ACHN (cell line): Measurements from ENCODE around the gene UCN.
"Not testable (repeated sequence)": the region's sequence is repeated elsewhere in the genome, so short reads cannot be mapped to it uniquely, and the experiment has no call there.

Source experiments
- DNase-seq: peaks from one replicate; pipeline ENCODE4 v3.0.0-alpha.2; 2015
- in situ Hi-C: cut with HindIII; loops from 2 replicates; pipeline ENCODE4 v1.10.0; 2017; ENCODE audit warnings: low sequenced_read_pairs, low pct_ligation_motif_present, low pct_unique_long_range_greater_than_20kb

Gene UCN

GRCh38 chr2:27308359-27308881 is at the start of gene UCN:
Gene UCN, minus strand, starts transcription at chr2:27308445. Its CDS starts 550 bp downstream, at chr2:27307895.
- in situ Hi-C loops: no loop called here
- peak; percentile 30 for DNase-seq

GRCh38 chr2:27356382-27357181 is 48.3 kb upstream of the UCN start, which contains the start of gene GTF3C2:
Gene GTF3C2, minus strand, starts transcription at chr2:27356764. Its CDS starts 13,210 bp downstream, at chr2:27343554.
- in situ Hi-C loops: no loop called here

GRCh38 chr2:27356056-27356381 is 47.8 kb upstream of the UCN start:
- DNase-seq: peak; percentile 77
- in situ Hi-C loops: no loop called here

More at GRCh38 chr2:27356382-27357181, 48.3 kb upstream of the UCN start, which contains the start of gene GTF3C2:
- peak; percentile 98 for DNase-seq

- in situ Hi-C loops: no loop called here
Observed at GRCh38 chr2:27354597-27354927, 46.3 kb upstream of the UCN start.

GRCh38 chr2:27353762-27354596 is 45.7 kb upstream of the UCN start:
- DNase-seq: no peak
- in situ Hi-C loops: no loop called here

More at GRCh38 chr2:27354597-27354927, 46.3 kb upstream of the UCN start:
- DNase-seq: no peak

GRCh38 chr2:27353386-27353761 is 45.1 kb upstream of the UCN start:
- in situ Hi-C loops, DNase-seq: not testable (repeated sequence)

GRCh38 chr2:27351802-27352598 is 43.8 kb upstream of the UCN start:
- in situ Hi-C loops: no loop called here

GRCh38 chr2:27350106-27350693 is 42.0 kb upstream of the UCN start:
- in situ Hi-C loops: no loop called here
- DNase-seq: no peak

More at GRCh38 chr2:27351802-27352598, 43.8 kb upstream of the UCN start:
- no peak for DNase-seq

- in situ Hi-C loops: no loop called here
- no peak for DNase-seq
Observed at GRCh38 chr2:27347641-27348040, 39.4 kb upstream of the UCN start.

- DNase-seq: no peak
- in situ Hi-C loops: no loop called here
Observed at GRCh38 chr2:27336173-27336572, 27.9 kb upstream of the UCN start.

- no peak for DNase-seq
- in situ Hi-C loops: no loop called here
Observed at GRCh38 chr2:27335311-27335710, 27.1 kb upstream of the UCN start.

- in situ Hi-C loops: no loop called here
- no peak for DNase-seq
Observed at GRCh38 chr2:27324720-27325119, 16.5 kb upstream of the UCN start.

GRCh38 chr2:27323596-27324285 is 15.5 kb upstream of the UCN start:
- in situ Hi-C loops: no loop called here
- no peak for DNase-seq

GRCh38 chr2:27322766-27323595 is 14.7 kb upstream of the UCN start, which contains the start of gene MPV17:
Gene MPV17, minus strand, starts transcription at chr2:27323097. Its CDS starts 580 bp downstream, at chr2:27322517.
- peak; percentile 95 for DNase-seq
- in situ Hi-C loops: no loop called here

GRCh38 chr2:27322301-27322765 is 14.1 kb upstream of the UCN start:
- DNase-seq: peak; percentile 39

GRCh38 chr2:27320958-27321543 is 12.8 kb upstream of the UCN start:
- in situ Hi-C loops: no loop called here

More at GRCh38 chr2:27322301-27322765, 14.1 kb upstream of the UCN start:
- in situ Hi-C loops: no loop called here

More at GRCh38 chr2:27320958-27321543, 12.8 kb upstream of the UCN start:
- DNase-seq: peak; percentile 99
